22Rv1 (cell line): ENCODE data around the gene LAMB4.

Experiments
- ZFX ChIP-seq: fragments of 450-650 bp; IDR thresholded peaks from 2 replicates; pipeline ENCODE4 v1.6.1; 2017; ENCODE audit warnings: antibody characterized with exemption, borderline replicate concordance
- TF ChIP-seq, protein P1 (sequence below): fragments of 450-650 bp; IDR thresholded peaks from 2 replicates; pipeline ENCODE4 v1.5.1; 2017; ENCODE audit warnings: mild to moderate bottlenecking

DNA sequence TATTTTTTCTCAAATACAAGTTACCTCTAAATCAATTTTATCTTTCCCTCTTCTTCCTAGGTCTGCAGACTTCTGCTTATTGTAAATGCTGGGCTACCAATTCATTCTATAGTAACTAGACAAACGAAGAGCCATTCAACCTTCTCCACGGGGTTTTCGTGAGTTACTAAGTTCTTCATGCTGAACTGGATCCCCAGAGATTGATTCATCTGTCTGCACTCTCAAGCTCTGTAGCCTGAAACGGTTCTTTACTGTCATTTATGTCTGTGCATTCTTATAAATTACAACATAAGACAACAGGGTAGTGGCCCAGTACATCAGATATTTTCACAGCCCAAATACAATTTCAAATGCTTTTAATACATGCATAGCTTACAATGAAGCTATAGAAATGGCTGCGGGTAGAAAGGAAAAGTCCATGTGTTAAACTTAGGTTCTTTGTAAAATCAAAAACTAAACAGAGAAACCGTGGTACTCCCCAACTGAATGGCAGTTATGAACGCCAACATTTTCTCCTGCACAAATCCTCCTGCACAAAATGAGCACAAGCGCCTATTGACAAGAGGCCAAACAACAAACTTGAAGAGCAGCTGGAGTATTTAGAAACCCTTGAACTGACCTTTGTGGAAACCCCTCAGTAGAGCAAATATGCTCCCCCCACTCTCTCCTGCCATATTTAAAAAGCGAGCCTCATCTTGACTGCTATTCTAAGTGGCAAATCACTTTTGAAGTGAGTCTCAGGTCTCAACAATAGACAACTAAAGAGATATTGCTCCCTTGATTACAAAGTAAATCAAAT lies 147.9 kb downstream of the LAMB4 start:
- TF ChIP-seq, protein P1, sequence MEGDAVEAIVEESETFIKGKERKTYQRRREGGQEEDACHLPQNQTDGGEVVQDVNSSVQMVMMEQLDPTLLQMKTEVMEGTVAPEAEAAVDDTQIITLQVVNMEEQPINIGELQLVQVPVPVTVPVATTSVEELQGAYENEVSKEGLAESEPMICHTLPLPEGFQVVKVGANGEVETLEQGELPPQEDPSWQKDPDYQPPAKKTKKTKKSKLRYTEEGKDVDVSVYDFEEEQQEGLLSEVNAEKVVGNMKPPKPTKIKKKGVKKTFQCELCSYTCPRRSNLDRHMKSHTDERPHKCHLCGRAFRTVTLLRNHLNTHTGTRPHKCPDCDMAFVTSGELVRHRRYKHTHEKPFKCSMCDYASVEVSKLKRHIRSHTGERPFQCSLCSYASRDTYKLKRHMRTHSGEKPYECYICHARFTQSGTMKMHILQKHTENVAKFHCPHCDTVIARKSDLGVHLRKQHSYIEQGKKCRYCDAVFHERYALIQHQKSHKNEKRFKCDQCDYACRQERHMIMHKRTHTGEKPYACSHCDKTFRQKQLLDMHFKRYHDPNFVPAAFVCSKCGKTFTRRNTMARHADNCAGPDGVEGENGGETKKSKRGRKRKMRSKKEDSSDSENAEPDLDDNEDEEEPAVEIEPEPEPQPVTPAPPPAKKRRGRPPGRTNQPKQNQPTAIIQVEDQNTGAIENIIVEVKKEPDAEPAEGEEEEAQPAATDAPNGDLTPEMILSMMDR: no peak
- TF ChIP-seq ZFX: no peak
